Tibial nerve (tissue), 4 donors: ENCODE measurements around the gene TCIRG1. TPM values are rescaled to one million over a fixed set of nuclear protein-coding genes. Genes with fewer than 3 reads are reported as not detected.

Experiments used
- DNase-seq, 2 donors: peaks; one replicate each; pipeline ENCODE4 v3.0.0-alpha.2; 2019; ENCODE audit warnings: low spot score in 2 of 2
- H3K27ac ChIP-seq, 4 donors: fragments of 200-600 bp; sonication (generic) in 3 of 4; one replicate each; pipeline ENCODE4 v1.5.1; 2017 to 2019; ENCODE audit warnings: mild to moderate bottlenecking in 1 of 4
- H3K27me3 ChIP-seq, 2 donors: fragments of 200-600 bp; sonication (generic) in 1 of 2; one replicate each; pipeline versions ENCODE4 v1.5.1 to v1.6.0; 2017 to 2019
- H3K36me3 ChIP-seq, 3 donors: fragments of 200-600 bp; sonication (generic); one replicate each; pipeline ENCODE4 v1.5.1; 2018 to 2019
- H3K4me1 ChIP-seq, 4 donors: fragments of 200-600 bp; sonication (generic) in 3 of 4; one replicate each; pipeline ENCODE4 v1.5.1; 2017 to 2019
- H3K4me3 ChIP-seq, 4 donors: fragments of 200-600 bp; sonication (generic) in 3 of 4; one replicate each; pipeline ENCODE4 v1.5.1; 2017 to 2019; ENCODE audit warnings: mild to moderate bottlenecking in 1 of 4, moderate library complexity in 1 of 4
- H3K9me3 ChIP-seq, 4 donors: fragments of 200-600 bp; sonication (generic) in 3 of 4; one replicate each; pipeline ENCODE4 v1.5.1; 2017 to 2019
- EP300 ChIP-seq, 2 donors: sonication (generic); formaldehyde crosslinking; IDR thresholded peaks; one replicate each; pipeline ENCODE4 v1.6.1; 2017; ENCODE audit warnings: antibody characterized with exemption in 2 of 2, mild to moderate bottlenecking in 1 of 2
- POLR2A ChIP-seq, 2 donors: fragments of 450-650 bp; IDR thresholded peaks; one replicate each; pipeline ENCODE4 v1.6.1; 2017; ENCODE audit warnings: antibody characterized with exemption in 2 of 2, mild to moderate bottlenecking in 2 of 2, moderate library complexity in 2 of 2
- WGBS, 2 donors: methylation state at CpG; one replicate each; pipeline ENCODE4 v1.1.5; 2018; 5-methylcytosine and 5-hydroxymethylcytosine counted together
- total RNA-seq, 4 donors: library from RNA; depleted of rRNA; stranded (reverse); fragments of >200 nt; gene quantifications; one replicate each; pipeline ENCODE4 v1.1.0, GENCODE V29; 2016
- TF ChIP-seq, protein P1 (sequence below), 5 experiments: fragments of 200-600 bp in 3 of 5; fragments of 450-650 bp in 2 of 5; sonication (generic) in 3 of 5; IDR thresholded peaks; one replicate each; pipeline ENCODE4 v1.5.1; 2016 to 2019; ENCODE audit warnings: antibody characterized with exemption in 5 of 5, mild to moderate bottlenecking in 3 of 5, moderate library complexity in 2 of 5

The TCIRG1 gene
- total RNA-seq, 4 donors from 2014 or later, result 142 to 439 (median 183) TPM

DNA sequence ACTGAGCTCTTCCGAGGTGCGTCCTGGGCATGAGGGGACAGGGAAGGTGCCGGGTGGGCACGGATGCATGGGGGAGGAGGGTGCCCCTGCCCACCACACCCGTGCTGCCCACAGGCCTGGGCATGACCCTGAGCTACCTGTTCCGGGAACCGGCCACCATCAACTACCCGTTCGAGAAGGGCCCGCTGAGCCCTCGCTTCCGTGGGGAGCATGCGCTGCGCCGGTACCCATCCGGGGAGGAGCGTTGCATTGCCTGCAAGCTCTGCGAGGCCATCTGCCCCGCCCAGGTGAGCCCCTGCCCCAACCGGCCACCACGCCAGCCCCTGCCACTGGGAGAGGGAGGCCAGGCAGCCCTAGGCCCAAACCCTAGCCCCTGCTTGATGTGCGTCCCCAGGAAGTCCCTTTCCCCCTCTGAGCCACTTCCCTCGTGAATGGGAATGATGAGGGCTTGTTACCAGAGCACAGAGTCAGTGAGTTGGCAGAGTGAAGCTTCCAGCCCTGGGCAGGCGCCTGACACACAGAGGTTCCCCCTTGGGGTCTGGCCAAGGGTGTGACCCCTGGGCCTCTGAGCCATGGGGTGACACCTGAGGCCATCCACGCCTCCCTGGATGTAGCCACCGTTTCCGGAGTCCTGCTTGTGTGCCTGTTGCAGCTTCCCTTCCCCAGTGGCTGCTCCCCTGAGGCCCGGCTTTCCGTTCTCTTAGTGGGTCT is 5.7 kb upstream of the TCIRG1 start:
- H3K27me3 ChIP-seq, result no peaks in the 10 kb centered on the region
- H3K4me1 ChIP-seq, result peaks cover 0 to 55% (median 30%) of the 10 kb centered on the region in 4 donors
- no peak for DNase-seq
- H3K36me3 ChIP-seq, result peaks cover 0 to 49% (median 6%) of the 10 kb centered on the region in 3 donors
- no peak overlapping the region for H3K4me3 ChIP-seq
- TF ChIP-seq, protein P1, sequence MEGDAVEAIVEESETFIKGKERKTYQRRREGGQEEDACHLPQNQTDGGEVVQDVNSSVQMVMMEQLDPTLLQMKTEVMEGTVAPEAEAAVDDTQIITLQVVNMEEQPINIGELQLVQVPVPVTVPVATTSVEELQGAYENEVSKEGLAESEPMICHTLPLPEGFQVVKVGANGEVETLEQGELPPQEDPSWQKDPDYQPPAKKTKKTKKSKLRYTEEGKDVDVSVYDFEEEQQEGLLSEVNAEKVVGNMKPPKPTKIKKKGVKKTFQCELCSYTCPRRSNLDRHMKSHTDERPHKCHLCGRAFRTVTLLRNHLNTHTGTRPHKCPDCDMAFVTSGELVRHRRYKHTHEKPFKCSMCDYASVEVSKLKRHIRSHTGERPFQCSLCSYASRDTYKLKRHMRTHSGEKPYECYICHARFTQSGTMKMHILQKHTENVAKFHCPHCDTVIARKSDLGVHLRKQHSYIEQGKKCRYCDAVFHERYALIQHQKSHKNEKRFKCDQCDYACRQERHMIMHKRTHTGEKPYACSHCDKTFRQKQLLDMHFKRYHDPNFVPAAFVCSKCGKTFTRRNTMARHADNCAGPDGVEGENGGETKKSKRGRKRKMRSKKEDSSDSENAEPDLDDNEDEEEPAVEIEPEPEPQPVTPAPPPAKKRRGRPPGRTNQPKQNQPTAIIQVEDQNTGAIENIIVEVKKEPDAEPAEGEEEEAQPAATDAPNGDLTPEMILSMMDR (IDR thresholded peaks at IDR 0.05), result no peak
- TF ChIP-seq EP300 (IDR thresholded peaks at IDR 0.05) (no peak), POLR2A (IDR thresholded peaks at IDR 0.05) (no peak)
- H3K9me3 ChIP-seq, result no peaks in the 10 kb centered on the region
- 91 to 94% methylated on average over 22 to 24 of the region's 29 CpGs for WGBS, 2 donors
- no peak overlapping the region for H3K27ac ChIP-seq

GRCh38 chr11:68033708-68034045 is 5.1 kb upstream of the TCIRG1 start:
- Histone ChIP-seq H3K9me3 (no peaks in the 10 kb centered on the region), H3K4me3 (no peak overlapping the region), H3K4me1 (peaks cover 0 to 61% (median 35%) of the 10 kb centered on the region in 4 donors), H3K27ac (no peak overlapping the region), H3K36me3 (peaks cover 0 to 47% (median 6%) of the 10 kb centered on the region in 3 donors), H3K27me3 (no peaks in the 10 kb centered on the region)
- DNase-seq, result no peak
- WGBS, 2 donors, result 88 to 90% methylated on average over 12 of the region's 12 CpGs
- TF ChIP-seq, protein P1 (IDR thresholded peaks at IDR 0.05), result no peak
- TF ChIP-seq EP300 (IDR thresholded peaks at IDR 0.05), result no peak
- no peak for TF ChIP-seq POLR2A (IDR thresholded peaks at IDR 0.05)

GRCh38 chr11:68035266-68035876 is 3.5 kb upstream of the TCIRG1 start:
- Histone ChIP-seq H3K9me3 (no peaks in the 10 kb centered on the region), H3K4me3 (no peak overlapping the region), H3K27me3 (no peaks in the 10 kb centered on the region), H3K27ac (no peak overlapping the region), H3K4me1 (peaks cover 0 to 67% (median 47%) of the 10 kb centered on the region in 4 donors), H3K36me3 (peaks cover 0 to 47% (median 6%) of the 10 kb centered on the region in 3 donors)
- TF ChIP-seq POLR2A (IDR thresholded peaks at IDR 0.05) (no peak), EP300 (IDR thresholded peaks at IDR 0.05) (no peak)
- TF ChIP-seq, protein P1 (IDR thresholded peaks at IDR 0.05), result no peak
- no peak for DNase-seq
- WGBS, 2 donors, result 81 to 85% methylated on average over 13 of the region's 13 CpGs

DNA sequence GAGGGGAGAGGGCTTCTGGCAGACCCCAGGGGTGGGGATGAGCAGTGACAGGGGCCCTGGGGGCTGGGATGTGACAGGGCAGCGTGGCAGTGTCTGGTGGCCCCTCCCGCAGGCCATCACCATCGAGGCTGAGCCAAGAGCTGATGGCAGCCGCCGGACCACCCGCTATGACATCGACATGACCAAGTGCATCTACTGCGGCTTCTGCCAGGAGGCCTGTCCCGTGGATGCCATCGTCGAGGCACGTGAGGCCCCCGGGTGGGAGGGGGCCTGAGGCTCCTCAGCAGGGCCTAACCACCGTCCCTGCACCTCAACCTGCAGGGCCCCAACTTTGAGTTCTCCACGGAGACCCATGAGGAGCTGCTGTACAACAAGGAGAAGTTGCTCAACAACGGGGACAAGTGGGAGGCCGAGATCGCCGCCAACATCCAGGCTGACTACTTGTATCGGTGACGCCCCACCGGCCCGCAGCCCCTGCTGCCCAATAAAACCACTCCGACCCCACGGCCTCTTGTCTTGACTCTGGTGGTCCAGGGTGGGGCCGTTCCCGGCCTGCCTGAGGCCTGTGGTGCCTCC is 2.6 kb upstream of the TCIRG1 start:
- Histone ChIP-seq H3K4me3 (no peak overlapping the region), H3K4me1 (peaks cover 0 to 71% (median 49%) of the 10 kb centered on the region in 4 donors), H3K27ac (peak overlapping the region in 3 of 4 donors; percentile 94), H3K9me3 (no peaks in the 10 kb centered on the region), H3K36me3 (peaks cover 0 to 48% (median 6%) of the 10 kb centered on the region in 3 donors), H3K27me3 (no peaks in the 10 kb centered on the region)
- 87 to 90% methylated on average over 20 to 23 of the region's 27 CpGs for WGBS, 2 donors
- no peak for DNase-seq
- TF ChIP-seq, protein P1 (IDR thresholded peaks at IDR 0.05), result no peak
- TF ChIP-seq EP300 (IDR thresholded peaks at IDR 0.05), result no peak
- TF ChIP-seq POLR2A (IDR thresholded peaks at IDR 0.05), result no peak
